SK-N-DZ (cell line): ENCODE measurements around the gene KCP.

Source experiments
- DNase-seq: peaks from one replicate; pipeline ENCODE4 v3.0.0-alpha.2; 2015; ENCODE audit warnings: low spot score

The KCP gene

DNA sequence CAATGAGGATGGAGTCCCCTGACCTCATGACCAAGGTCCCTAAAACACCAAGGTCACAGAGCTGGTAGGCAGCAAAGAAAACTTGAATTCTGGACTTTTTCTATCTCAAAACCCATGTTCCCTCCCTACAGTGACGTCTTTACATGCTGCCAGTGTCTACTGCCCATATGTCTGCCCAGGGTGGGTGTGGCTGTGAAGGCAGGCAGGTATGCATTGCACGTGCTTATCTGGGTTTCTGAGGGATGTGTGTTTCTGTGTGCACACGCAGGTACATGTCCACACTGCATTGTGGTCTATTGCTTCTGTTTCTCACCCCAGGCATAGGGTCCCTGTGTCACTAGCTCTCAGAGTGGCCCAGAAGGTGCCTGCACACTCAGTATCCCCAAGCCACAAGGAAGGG, 34.4 kb downstream of the KCP start:
- DNase-seq, result no peak

DNA sequence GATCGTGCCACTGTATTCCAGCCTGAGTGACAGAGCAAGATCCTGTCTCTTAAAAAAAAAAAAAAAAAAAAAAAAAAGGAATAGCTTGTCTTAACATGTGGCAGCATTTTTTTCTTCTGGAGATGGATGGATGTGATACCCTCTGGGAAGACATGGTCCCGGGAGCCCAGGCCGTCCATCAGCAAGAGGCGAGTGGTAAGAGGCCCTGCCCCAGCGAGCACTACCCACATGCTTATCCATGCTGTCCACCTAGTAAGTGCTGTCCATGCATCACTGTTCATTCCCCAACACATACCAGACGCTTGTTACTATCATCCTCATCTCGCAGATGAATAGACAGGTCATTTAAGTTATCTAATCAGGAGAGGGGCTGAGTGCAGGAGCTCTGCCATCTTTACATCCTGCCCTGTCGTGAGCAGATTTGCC, 35.0 kb downstream of the KCP start:
- DNase-seq, result peak; percentile 87

DNA sequence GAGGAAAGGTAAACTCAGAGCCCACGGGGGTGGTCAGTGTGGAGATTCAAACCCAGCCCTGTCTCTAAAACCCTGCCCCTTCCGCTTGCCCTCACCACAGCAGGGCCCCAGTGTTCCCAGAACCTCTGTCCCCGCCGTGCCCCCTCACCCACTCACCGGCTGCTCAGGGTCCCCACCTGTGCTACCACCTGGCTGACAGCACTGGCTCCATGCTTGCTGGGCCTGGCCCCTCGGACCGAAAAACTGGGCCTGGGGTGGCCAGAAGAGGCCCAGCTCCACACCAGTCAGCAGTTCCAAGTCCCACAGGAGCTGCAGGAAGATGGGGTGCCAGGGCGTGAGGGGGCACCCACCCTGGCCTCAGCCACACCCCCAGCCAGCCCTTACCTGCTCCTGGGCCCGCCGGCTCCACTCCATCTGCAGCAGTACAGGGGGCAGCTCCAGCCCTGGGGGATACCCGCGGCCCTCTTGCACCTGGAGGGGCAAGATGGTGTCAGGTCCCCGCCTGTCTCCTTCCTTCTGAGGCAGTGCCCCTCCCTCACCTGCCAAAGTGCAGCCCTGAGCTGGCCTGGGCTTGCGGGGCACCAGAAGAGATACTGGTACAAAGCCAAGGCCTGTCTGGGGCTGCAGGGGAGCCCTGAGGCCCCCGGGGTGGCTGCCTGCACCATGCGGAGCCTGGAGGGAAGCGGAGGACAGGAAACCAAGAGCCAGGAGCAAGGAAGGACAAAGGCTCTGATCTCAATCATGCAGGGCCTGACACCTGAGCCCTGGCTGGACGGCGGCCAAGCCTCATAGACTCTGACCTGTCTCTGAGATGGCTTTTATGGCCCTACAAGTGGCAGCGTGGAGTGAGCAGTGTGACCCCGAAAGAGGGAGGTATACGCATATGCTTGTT, 36.1 kb downstream of the KCP start:
- no peak for DNase-seq

DNA sequence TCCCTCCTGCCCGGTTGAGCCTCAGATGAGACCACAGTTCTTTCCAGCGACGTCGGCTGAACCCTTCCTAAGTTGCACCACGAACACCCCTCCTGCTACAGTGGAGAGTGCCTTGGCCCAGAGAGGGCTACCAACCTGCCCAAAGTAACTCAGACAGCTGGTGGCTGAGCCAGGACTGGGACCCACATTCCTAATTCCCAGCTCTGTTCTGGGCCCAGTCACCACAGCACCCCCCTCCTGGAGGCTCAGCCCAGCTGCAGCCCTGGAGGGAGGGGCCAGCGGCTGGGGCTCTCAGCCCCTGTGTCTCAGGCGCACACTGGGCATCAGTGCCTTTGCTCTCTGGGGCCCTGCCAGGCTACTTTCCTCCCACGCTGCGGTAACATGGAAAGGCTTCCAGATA, 37.3 kb downstream of the KCP start:
- DNase-seq, result no peak

DNA sequence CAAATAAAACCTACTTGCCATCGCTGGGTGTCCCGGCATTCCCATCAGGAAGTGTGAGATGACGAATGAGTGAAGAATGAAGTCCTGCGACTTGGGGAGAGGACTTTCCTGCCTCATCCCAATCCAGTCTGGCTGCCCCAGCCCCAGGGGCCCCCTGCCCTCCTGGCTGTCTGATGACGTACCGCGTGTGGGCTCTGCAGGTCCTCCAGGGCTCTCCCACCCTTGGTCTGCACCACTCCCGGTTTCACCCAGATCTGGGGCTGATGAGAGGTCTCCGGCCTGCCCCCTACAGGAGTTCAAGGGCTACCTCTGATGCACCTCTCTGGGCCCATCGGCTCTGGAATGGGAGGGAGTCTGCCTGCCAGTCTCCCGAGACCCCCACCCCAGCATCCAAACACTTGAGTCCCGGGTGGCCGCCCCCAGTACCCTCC, 38.1 kb downstream of the KCP start:
- no peak for DNase-seq

DNA sequence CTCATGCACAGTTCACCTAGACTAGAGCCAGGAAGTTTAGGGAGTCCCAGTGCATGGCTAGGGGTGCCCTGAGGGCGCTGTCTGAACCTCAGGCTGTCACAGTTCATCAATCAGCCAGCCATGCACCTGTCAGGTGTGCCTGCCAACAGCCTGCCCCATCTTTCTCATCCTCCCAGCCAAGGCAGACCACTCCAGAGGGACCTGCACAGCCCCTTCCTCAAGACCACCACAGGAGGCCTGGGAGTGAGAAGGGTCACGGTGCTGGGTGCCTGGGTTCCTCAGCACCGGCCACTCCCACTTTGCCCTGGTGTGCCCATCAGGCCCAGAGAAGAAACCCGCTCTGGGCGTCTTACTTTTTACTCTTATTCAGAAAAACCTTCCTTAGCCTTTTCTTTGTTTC, 39.5 kb downstream of the KCP start:
- no peak for DNase-seq

DNA sequence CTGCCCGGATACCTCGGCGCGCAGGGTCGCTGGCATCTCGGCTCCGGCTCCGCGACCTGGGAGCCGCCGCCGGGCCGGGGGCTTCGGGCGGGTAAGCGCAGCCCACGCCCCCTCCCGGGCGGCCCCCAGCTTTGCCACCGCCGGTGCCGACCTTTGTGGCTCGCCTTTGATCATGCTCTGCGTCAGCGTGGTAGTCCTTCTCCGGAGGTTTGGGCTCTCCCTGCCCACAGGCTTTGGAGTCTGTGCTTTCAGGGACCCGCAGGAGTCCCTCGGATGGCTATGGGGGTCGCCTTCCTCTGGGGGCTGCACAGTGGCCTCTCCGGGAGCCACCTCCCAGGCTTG, 40.6 kb downstream of the KCP start:
- no peak for DNase-seq

DNA sequence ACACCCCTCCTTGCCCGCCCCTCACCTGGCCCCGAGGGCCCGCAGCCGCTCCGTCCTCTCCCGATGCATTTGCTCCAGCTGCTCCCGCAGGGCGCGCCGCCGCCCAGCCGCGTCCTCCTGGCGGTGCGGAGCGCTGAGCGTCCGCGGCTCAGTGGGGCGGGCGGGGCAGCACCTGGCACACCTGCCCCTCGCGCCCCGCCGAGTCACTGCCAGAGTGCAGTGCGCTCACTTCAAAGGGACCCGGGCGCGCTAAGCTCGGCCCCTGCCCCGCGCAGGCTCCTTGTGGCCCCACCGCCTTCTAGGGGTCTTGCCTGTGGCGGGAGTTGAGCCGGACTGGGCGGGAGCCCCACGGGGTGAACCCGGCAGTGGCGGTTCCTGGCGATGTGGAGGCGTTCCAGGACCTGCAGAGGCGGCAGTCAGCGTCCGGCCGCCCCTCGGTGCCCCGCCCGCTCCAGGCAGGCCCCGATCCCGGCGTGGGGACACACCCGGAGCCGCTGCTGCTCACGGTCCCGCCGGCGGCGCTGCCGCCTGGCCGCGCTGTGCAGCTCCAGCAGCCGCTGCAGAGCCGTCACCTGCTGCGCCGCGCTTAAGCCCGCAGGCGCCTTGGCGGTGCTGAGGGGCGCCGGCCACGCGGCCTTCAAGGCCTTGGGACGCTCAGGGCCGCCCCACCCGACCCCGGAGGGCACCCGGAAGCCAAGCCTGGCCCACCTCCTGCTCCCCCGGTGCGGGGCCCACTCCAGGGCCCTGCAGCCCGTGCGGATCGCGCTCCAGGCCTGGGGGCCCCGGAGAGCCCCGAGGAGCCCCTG, 41.2 kb downstream of the KCP start:
- peak; percentile 59 for DNase-seq

DNA sequence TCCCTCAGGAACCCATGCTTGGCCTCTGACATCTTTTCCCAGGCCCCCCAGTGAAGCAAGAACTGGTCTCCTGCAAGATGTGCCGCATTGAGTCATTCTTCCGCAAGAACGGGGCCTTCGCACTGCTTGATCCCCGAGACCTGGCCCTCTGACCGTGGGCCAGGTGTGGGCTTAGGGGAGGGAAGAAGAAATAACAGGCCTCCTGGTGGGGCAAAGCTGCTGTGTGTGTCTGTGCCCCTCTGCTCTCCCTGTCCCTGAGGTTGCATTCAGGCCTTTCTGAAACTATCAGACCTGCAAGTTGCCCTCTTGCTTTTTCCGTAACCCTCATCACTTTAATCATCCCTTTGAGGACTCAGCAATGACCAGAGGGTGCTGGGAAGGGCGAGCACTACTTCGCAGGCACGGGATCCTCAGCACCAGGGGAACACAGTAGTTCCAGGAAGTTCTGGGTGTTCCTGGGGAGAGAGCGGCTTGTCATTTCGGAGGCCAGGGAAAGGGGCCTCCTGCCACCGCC, 41.8 kb downstream of the KCP start:
- DNase-seq, result no peak

DNA sequence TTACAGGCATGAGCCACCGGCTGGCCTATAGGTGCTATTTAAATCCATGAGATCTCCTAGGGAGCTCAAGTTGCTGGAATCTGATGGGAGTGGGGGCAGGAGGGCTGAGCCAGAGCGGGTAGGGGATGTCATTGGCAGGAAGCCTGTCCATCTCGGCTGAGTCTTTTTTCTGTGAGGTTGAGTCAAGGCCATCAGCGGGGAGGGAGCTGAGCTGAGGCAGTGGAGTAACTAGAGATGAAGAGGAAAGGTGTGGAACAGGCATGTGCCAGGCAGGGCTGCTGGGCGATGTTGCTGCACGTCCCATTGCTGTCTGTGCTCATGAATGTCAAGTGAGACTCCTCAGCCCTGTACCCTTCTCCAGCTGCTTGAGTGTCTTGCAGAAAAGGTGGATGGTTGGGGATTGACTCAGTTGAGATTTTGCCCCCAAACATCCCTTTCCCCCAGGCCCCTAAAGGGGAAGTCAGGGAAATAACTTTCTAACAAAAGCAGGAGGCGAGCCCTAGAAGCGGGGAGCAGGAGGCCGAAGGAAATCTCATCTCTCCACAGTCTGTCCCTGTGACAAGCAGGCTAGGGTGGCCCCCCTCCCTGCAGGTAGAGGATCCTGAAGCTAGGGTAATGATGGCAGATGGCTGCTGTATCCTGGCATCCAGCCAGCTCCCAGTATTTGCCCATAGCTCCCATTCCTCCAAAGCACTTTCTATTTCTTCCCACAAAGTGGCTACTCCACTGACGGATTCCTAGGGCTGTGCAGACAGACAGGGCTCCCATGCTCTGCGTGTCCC, 42.5 kb downstream of the KCP start:
- no peak for DNase-seq

DNA sequence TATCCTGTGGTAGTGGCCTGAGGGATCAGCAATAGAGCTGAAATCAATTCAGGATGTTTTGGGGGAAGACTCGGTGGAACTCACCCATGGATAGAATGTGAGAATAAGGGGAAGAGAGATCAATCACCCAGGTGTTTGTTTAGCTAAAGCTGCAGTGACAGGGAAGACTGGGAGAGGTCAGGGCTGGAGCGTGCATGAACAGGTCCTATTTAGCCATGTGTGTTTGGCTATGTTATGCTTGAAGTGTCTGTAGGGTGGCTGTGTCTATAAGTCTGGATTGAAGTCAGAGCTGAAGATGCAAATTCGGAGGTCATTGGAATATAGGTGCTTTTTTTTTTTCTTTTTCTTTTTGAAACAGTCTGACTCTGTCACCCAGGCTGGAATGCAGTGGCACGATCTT, 43.3 kb downstream of the KCP start:
- no peak for DNase-seq

DNA sequence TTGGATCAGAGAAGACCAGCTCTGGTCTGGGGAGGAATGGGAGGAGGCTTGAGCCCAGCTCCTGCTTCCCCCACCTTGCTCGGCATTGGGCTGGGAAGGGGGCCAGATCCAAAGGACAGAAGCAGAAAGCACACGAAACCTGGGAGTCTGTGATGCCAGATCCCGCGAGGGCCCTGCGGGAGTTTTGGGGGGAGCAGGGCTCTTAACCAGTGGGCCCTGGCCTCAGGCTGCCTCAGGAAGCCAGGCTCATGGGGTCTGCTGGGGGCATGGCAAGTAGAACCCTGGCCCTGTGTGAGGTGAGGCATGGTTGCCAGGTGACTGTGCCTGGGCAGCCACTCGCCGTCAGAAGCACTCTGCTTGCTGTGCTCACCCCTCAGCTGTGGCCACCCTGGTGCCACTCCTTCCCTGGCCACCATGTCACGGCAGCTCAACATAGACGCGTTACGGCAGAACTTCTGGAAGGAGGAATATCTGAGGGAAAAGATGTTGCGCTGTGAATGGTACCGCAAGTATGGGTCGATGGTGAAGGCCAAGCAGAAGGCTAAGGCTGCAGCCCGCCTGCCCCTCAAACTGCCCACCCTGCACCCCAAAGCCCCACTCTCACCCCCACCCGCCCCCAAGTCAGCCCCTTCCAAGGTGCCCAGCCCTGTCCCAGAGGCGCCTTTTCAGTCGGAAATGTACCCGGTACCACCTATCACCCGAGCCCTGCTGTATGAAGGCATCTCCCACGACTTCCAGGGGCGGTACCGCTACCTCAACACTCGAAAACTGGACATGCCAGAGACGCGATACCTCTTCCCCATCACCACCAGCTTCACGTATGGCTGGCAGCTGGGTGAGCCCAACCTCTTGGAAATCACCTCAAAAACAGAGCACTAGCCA, 44.3 kb downstream of the KCP start:
- DNase-seq, result no peak

DNA sequence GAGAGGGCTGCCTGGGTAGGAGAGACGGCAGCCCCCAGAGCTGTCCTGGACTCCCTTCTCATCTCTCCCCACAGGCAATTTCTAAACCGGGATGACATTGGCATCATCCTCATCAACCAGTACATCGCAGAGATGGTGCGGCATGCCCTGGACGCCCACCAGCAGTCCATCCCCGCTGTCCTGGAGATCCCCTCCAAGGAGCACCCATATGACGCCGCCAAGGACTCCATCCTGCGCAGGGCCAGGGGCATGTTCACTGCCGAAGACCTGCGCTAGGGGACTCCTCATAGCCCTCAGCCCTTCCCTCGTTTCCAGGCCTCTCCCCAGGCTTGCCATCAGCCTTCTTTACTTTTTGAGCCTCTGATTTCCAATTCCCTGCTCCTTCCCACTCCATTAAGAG, 45.2 kb downstream of the KCP start:
- no peak for DNase-seq

DNA sequence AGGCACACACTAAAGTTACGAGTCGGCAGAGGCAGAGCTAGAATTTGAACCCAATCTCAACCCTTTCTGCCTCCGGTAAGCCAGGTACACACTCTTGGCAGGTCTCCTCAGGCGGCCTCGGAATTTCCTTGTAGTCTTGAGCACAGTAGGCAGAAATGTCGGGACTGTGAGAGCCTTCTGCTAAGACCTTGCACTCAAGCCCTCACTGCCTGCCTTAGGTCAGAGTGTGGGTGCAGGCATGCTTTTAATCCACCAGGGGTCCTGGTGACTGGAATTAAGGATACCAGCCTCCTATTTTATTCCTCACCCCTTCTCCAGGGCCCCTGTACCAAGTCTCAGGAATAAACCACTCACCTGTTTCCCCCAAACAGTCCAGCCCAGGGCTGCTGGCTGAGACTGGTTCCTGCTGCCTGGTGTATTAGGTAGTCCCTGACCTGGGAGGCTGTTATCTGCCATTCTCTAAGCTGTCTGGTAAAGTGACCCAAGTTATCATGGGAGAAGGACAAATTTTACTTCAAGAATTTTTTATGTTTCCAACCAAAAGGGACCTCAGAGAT, 47.0 kb downstream of the KCP start:
- peak; percentile 78 for DNase-seq

DNA sequence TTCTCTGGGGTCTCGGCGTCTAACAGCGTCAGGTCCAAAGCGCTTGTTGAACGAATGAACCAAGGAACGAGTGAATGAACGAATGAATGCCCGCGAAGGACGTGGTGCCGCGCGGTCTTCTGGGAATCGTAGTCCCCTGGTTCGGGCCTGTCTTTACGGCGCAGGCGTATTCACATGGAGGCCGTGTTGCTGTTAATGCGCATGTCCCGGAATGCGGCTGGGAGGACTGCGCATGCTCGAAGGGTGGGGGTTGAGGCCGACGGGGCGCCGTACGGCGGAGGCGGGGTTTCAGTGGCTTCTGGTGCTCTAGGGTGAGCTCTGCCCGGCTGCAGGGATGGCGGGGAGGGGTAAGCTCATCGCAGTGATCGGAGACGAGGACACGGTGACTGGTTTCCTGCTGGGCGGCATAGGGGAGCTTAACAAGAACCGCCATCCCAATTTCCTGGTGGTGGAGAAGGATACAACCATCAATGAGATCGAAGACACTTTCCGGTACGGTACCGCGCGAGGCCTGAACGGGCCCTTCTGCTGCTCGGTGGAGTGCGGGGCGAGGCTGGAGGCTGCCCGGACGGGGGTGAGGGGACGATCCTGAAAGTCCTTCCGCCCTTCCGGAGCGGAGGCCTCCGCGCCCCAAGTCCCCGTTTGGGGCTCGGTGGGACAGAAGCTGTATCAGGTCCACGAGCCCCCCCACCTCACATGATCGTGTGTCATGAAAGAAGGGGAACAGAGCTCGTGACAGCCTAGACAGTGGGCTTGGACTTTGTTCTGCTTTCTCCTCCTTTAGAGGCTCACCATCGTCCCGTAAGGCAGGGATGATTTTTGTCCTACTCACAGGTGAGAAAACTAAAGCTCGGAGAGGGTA, 47.7 kb downstream of the KCP start, which contains the start of gene ATP6V1F:
Gene ATP6V1F, plus strand, starts transcription at position 286 of the 862 bp plus-strand sequence. Its CDS starts 49 bp downstream, at position 335.
- DNase-seq, result peak; percentile 97

DNA sequence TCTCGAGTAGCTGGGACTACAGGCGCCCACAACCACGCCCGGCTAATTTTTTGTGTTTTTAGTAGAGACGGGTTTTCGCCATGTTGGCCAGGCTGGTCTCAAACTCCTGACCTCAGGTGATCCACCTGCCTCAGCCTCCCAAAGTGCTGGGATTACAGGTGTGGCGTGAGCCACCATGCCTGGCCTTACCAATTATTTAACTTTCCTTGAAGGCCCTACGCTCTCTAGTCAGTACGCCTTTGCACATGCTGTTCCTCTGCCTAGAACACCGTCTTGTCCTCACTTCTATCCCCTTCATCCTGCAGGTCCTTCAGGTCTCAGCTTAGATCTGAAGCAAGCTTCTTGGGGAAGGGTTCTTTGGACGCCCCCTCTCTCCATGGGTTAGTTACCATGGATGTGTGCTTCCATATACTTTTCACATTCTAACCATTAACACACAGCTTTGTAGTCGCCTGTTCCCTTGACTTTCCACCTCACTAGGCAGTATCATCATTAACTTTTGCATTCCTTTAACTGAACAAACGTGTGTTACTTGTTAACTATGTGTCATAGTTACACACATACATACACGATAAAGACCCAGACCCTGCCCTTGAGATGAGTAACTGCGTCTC, 48.4 kb downstream of the KCP start:
- DNase-seq, result no peak

DNA sequence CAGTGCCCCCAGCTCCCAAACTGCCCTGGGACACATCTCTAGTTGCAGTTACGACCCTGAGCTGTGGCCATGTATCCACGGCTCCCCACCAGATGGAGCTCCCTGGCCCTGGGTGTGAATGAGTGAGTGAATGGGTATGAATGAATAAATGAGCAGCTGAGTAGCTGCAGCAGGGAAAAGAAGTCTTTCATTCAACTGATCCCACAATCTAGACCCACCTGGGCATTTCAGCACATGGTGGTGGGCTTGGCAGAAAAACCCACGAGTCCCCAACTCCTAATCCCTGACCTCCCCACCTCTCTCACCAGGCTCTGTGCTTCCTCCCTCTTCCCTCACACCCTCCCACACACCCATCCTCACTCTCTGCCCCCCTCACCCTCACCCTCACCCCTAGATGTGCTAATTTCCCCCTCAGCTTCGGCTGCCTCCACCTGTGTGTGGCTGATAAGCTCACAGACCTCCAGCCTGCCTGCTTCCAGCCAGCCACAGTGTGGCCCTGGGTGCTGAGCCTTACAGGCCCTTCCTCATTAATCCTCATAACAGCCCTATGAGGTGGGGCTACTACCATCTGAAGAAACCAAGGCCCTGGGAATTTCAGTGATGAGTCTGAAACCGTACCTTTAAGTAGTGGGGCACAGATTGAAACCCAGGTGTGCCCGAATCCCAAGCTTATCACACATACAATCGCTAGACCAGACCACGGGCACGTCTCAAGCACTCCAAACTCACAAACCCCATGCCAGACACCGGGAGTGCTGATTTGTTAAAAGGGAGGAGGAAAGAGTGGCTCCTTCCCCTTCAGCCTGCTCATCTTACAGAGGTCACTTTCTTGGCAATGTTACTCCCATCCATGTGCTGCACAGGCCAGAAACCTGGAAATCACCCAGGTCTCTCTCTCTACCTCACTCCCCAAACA, 50.1 kb downstream of the KCP start:
- no peak for DNase-seq
